ENCODE data around the gene CTH.
"Not testable (repeated sequence)": the region's sequence is repeated elsewhere in the genome, so short reads cannot be mapped to it uniquely, and the experiment has no call there.

Gene CTH

GRCh38 chr1:70462611-70463010, 51.5 kb downstream of the CTH start:
- Histone ChIP-seq H3K9me2 (replicated peaks; ENCODE audit: insufficient read depth, low read length) (no peaks in the 10 kb centered on the region), H3K9ac (ENCODE audit: low read length) (no peak overlapping the region), H3K9me3 (replicated peaks; ENCODE audit: insufficient read depth, low read length) (no peaks in the 10 kb centered on the region), H3K4me2 (ENCODE audit: low read depth, low read length) (no peak overlapping the region), H3K79me2 (ENCODE audit: low read length) (no peaks in the 10 kb centered on the region), H3K4me3 (ENCODE audit: low read length) (no peak overlapping the region), H3K27ac (ENCODE audit: low read length) (no peak overlapping the region), H2AFZ (ENCODE audit: low read length) (no peak overlapping the region), H3K27me3 (replicated peaks; ENCODE audit: insufficient read depth, low read length) (no peaks in the 10 kb centered on the region), H4K20me1 (ENCODE audit: insufficient read depth, low read length) (no peaks in the 10 kb centered on the region), H3K4me1 (ENCODE audit: low read length) (no peaks in the 10 kb centered on the region), H3F3A (ENCODE audit: insufficient read depth, low read length) (no peaks in the 10 kb centered on the region), H3K36me3 (replicated peaks; ENCODE audit: insufficient read depth, low read length) (no peaks in the 10 kb centered on the region)
- no peak for DNase-seq
- TF ChIP-seq EZH2 (optimal IDR thresholded peaks at IDR 0.05; ENCODE audit: low read depth, low read length) (no peak), EZH2phosphoT487 (IDR thresholded peaks at IDR 0.05; ENCODE audit: low read length) (no peak), CTCF (IDR thresholded peaks at IDR 0.05; ENCODE audit: low read length) (no peak)

GRCh38 chr1:70465911-70466310, 54.8 kb downstream of the CTH start:
- Histone ChIP-seq H2AFZ (ENCODE audit: low read length) (no peak overlapping the region), H4K20me1 (ENCODE audit: insufficient read depth, low read length) (no peaks in the 10 kb centered on the region), H3K4me1 (ENCODE audit: low read length) (no peaks in the 10 kb centered on the region), H3K9me3 (replicated peaks; ENCODE audit: insufficient read depth, low read length) (no peaks in the 10 kb centered on the region), H3K9me2 (replicated peaks; ENCODE audit: insufficient read depth, low read length) (no peaks in the 10 kb centered on the region), H3K9ac (ENCODE audit: low read length) (no peak overlapping the region), H3F3A (ENCODE audit: insufficient read depth, low read length) (no peaks in the 10 kb centered on the region), H3K27ac (ENCODE audit: low read length) (no peak overlapping the region), H3K36me3 (replicated peaks; ENCODE audit: insufficient read depth, low read length) (no peaks in the 10 kb centered on the region), H3K4me2 (ENCODE audit: low read depth, low read length) (no peak overlapping the region), H3K4me3 (ENCODE audit: low read length) (no peak overlapping the region), H3K27me3 (replicated peaks; ENCODE audit: insufficient read depth, low read length) (no peaks in the 10 kb centered on the region), H3K79me2 (ENCODE audit: low read length) (no peaks in the 10 kb centered on the region)
- TF ChIP-seq EZH2phosphoT487 (IDR thresholded peaks at IDR 0.05; ENCODE audit: low read length): no peak
- no peak for TF ChIP-seq EZH2 (optimal IDR thresholded peaks at IDR 0.05; ENCODE audit: low read depth, low read length)
- no peak for DNase-seq

DNA sequence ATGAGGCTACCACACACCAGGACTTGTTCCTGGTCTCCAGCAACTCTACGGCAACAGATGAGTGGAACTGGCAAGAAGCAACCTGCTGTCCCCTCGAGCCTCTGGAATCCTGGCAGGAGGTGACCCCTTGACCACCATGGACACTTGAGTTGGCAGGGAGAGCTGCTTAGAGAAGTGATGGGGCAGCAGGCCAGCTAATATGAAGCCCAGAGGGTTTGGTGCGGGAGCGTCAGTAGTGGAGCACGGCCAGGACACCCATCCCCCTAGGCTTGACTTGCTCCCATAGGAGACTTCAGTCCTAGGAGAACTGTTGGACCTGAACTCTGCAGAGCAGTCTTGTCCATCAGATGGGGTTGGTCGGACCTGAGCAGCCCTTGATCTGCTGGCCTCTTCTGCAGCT, 56.5 kb downstream of the CTH start:
- no peak for TF ChIP-seq EZH2phosphoT487 (IDR thresholded peaks at IDR 0.05; ENCODE audit: low read length)
- no peak for TF ChIP-seq CTCF (IDR thresholded peaks at IDR 0.05; ENCODE audit: low read length)
- TF ChIP-seq EZH2 (optimal IDR thresholded peaks at IDR 0.05; ENCODE audit: low read depth, low read length): no peak
- Histone ChIP-seq H3K4me1 (ENCODE audit: low read length) (no peaks in the 10 kb centered on the region), H3K4me2 (ENCODE audit: low read depth, low read length) (no peak overlapping the region), H3K27me3 (replicated peaks; ENCODE audit: insufficient read depth, low read length) (no peaks in the 10 kb centered on the region), H2AFZ (ENCODE audit: low read length) (no peak overlapping the region), H3K4me3 (ENCODE audit: low read length) (no peak overlapping the region), H3F3A (ENCODE audit: insufficient read depth, low read length) (no peaks in the 10 kb centered on the region), H3K9ac (ENCODE audit: low read length) (no peak overlapping the region), H3K36me3 (replicated peaks; ENCODE audit: insufficient read depth, low read length) (no peaks in the 10 kb centered on the region), H4K20me1 (ENCODE audit: insufficient read depth, low read length) (no peaks in the 10 kb centered on the region), H3K79me2 (ENCODE audit: low read length) (no peaks in the 10 kb centered on the region), H3K27ac (ENCODE audit: low read length) (no peak overlapping the region), H3K9me3 (replicated peaks; ENCODE audit: insufficient read depth, low read length) (no peaks in the 10 kb centered on the region), H3K9me2 (replicated peaks; ENCODE audit: insufficient read depth, low read length) (no peaks in the 10 kb centered on the region)
- DNase-seq: no peak

GRCh38 chr1:70468180-70468579, 57.1 kb downstream of the CTH start:
- Histone ChIP-seq H3K4me3 (ENCODE audit: low read length) (no peak overlapping the region), H3K27ac (ENCODE audit: low read length) (no peak overlapping the region), H3K4me2 (ENCODE audit: low read depth, low read length) (no peak overlapping the region), H3K79me2 (ENCODE audit: low read length) (no peaks in the 10 kb centered on the region), H3K9me3 (replicated peaks; ENCODE audit: insufficient read depth, low read length) (no peaks in the 10 kb centered on the region), H3K36me3 (replicated peaks; ENCODE audit: insufficient read depth, low read length) (no peaks in the 10 kb centered on the region), H2AFZ (ENCODE audit: low read length) (no peak overlapping the region), H3K9me2 (replicated peaks; ENCODE audit: insufficient read depth, low read length) (no peaks in the 10 kb centered on the region), H4K20me1 (ENCODE audit: insufficient read depth, low read length) (no peaks in the 10 kb centered on the region), H3K4me1 (ENCODE audit: low read length) (no peaks in the 10 kb centered on the region), H3K27me3 (replicated peaks; ENCODE audit: insufficient read depth, low read length) (no peaks in the 10 kb centered on the region), H3K9ac (ENCODE audit: low read length) (no peak overlapping the region), H3F3A (ENCODE audit: insufficient read depth, low read length) (no peaks in the 10 kb centered on the region)
- no peak for DNase-seq
- no peak for TF ChIP-seq EZH2 (optimal IDR thresholded peaks at IDR 0.05; ENCODE audit: low read depth, low read length)
- no peak for TF ChIP-seq CTCF (IDR thresholded peaks at IDR 0.05; ENCODE audit: low read length)
- no peak for TF ChIP-seq EZH2phosphoT487 (IDR thresholded peaks at IDR 0.05; ENCODE audit: low read length)

DNA sequence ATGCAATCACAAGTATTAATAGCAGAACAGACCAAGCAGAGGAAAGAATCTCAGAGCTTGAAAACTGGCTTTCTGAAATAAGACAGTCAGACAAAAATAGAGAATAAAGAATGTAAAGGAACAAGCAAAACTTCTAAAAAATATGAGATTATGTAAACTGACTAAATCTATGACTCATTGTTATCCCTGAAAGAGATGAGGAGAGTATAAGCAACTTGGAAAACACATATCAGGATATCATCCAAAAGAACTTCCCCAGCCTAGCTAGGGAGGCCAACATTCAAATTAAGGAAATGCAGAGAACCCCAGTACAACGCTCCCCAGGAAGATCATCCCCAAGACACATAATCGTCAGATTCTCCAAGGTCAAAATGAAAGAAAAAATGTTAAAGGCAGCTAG, 58.1 kb downstream of the CTH start:
- not testable (repeated sequence) for H3K27ac ChIP-seq (ENCODE audit: low read length); H3K4me2 ChIP-seq (ENCODE audit: low read depth, low read length); DNase-seq; H3K9ac ChIP-seq (ENCODE audit: low read length); H4K20me1 ChIP-seq (ENCODE audit: insufficient read depth, low read length); H3K9me3 ChIP-seq (replicated peaks; ENCODE audit: insufficient read depth, low read length); H3K79me2 ChIP-seq (ENCODE audit: low read length); H3F3A ChIP-seq (ENCODE audit: insufficient read depth, low read length); H3K9me2 ChIP-seq (replicated peaks; ENCODE audit: insufficient read depth, low read length); H2AFZ ChIP-seq (ENCODE audit: low read length); H3K4me3 ChIP-seq (ENCODE audit: low read length); H3K36me3 ChIP-seq (replicated peaks; ENCODE audit: insufficient read depth, low read length); H3K4me1 ChIP-seq (ENCODE audit: low read length); H3K27me3 ChIP-seq (replicated peaks; ENCODE audit: insufficient read depth, low read length)

Measured in MM.1S (cell line).